Hair follicle dermal papilla cell (primary cell): ENCODE results near the gene DPH2. TPM values are rescaled to one million over a fixed set of nuclear protein-coding genes. Genes with fewer than 3 reads are reported as not detected.

Experiments used
- total RNA-seq: library from RNA; depleted of rRNA; stranded (reverse); fragments of >200 nt; gene quantifications from 2 replicates; pipeline ENCODE4 v1.2.3, GENCODE V29; 2012

The DPH2 gene
- 22.5 and 24.2 TPM in 2 replicates for total RNA-seq

GRCh38 chr1:43969746-43970466, at the start of gene DPH2:
DPH2 (plus strand) TSS chr1:43970010; CDS start chr1:43970176, 166 bp downstream.

GRCh38 chr1:43933386-43934100, 36.3 kb upstream of the DPH2 start, which contains the start of gene ARTN:
ARTN (plus strand) TSS chr1:43933801; CDS start chr1:43935657, 1,856 bp downstream.

GRCh38 chr1:43946236-43947060, 23.4 kb upstream of the DPH2 start, which contains the start of gene IPO13:
IPO13 (plus strand) TSS chr1:43946950; CDS start chr1:43947601, 651 bp downstream.

GRCh38 chr1:43974443-43975248, 4.8 kb downstream of the DPH2 start, which contains the start of gene ATP6V0B:
ATP6V0B (plus strand) TSS chr1:43974960; CDS start chr1:43975041, 81 bp downstream.

GRCh38 chr1:43978551-43979260, 8.9 kb downstream of the DPH2 start, which contains the start of gene B4GALT2:
B4GALT2 (plus strand) TSS chr1:43979210; CDS start chr1:43981161, 1,951 bp downstream.

GRCh38 chr1:43991476-43992231, 21.8 kb downstream of the DPH2 start, which contains the start of gene CCDC24:
CCDC24 (plus strand) TSS chr1:43991599; CDS start chr1:43991879, 280 bp downstream.

Other genes starting within 250 kb of the DPH2 start
- gene ARTN, start 36.2 kb upstream of the DPH2 start, total RNA-seq: 1.9 and 2.1 TPM in 2 replicates
- gene IPO13, start 23.1 kb upstream of the DPH2 start, total RNA-seq: 26.4 and 28.3 TPM in 2 replicates
- gene ATP6V0B, start 5.0 kb downstream of the DPH2 start, total RNA-seq: 55.5 and 62.8 TPM in 2 replicates
- 131 and 139 TPM in 2 replicates for gene B4GALT2, start 9.2 kb downstream of the DPH2 start, total RNA-seq
- 3.0 and 3.1 TPM in 2 replicates for gene CCDC24, start 21.6 kb downstream of the DPH2 start, total RNA-seq
- gene SLC6A9, start 61.5 kb downstream of the DPH2 start, total RNA-seq: 16.0 and 17.8 TPM in 2 replicates
- gene KLF17, start 148.8 kb downstream of the DPH2 start, total RNA-seq: 0.16 TPM in 1 of 2 replicates, not detected in the other
- gene KLF18, start 171.6 kb downstream of the DPH2 start, total RNA-seq: not detected in 2 replicates
- gene DMAP1, start 243.5 kb downstream of the DPH2 start, total RNA-seq: 22.2 and 27.7 TPM in 2 replicates